Psoas muscle (tissue), 8 donors: ENCODE measurements around the gene GCK. TPM values are rescaled to one million over a fixed set of nuclear protein-coding genes. Genes with fewer than 3 reads are reported as not detected.

ENCODE experiments used
- ATAC-seq, 4 donors: fragments of 200-7000 bp; cut with Tn5 transposase; one replicate each; pipeline ENCODE4 v1.9.1; 2020; ENCODE audit warnings: moderate library complexity in 3 of 4, mild to moderate bottlenecking in 2 of 4
- DNase-seq, 2 donors: peaks; one replicate each; pipeline ENCODE4 v3.0.0-alpha.2; 2020
- H3K27ac ChIP-seq: fragments of 200-600 bp; one replicate; pipeline ENCODE4 v1.8.0; 2022
- H3K27me3 ChIP-seq, 3 donors: fragments of 200-600 bp in 1 of 3; one replicate each; pipeline versions ENCODE4 v1.6.1 to v1.8.0; 2013 to 2022; ENCODE audit warnings: low read length in 2 of 3, mild to moderate bottlenecking in 2 of 3, moderate library complexity in 1 of 3; ENCODE audit not compliant: insufficient read depth in 3 of 3
- H3K36me3 ChIP-seq, 2 donors: fragments of 200-600 bp in 1 of 2; one replicate each; pipeline versions ENCODE4 v1.6.1 to v1.8.0; 2013 to 2022; ENCODE audit warnings: low read depth in 1 of 2, mild to moderate bottlenecking in 1 of 2, moderate library complexity in 1 of 2; ENCODE audit not compliant: insufficient read depth in 1 of 2
- H3K4me1 ChIP-seq: fragments of 200-600 bp; one replicate; pipeline ENCODE4 v1.8.0; 2022
- H3K4me3 ChIP-seq: fragments of 200-600 bp; one replicate; pipeline ENCODE4 v1.8.0; 2022; ENCODE audit warnings: mild to moderate bottlenecking
- H3K9me3 ChIP-seq: fragments of 200-600 bp; one replicate; pipeline ENCODE4 v1.8.0; 2022
- CTCF ChIP-seq: fragments of 200-600 bp; IDR thresholded peaks from one replicate; pipeline ENCODE4 v1.8.0; 2022; ENCODE audit warnings: antibody characterized with exemption
- WGBS, 3 donors: extraction: QIAGEN DNeasy Blood & Tissue Kit; methylation state at CpG; one replicate each; pipeline versions ENCODE4 v1.1.6 to v1.1.7; 2013; 5-methylcytosine and 5-hydroxymethylcytosine counted together
- intact Hi-C, 2 donors: fragments of 100-400 bp; cut with DNase I; formaldehyde crosslinking; loops; one replicate each; pipeline versions ENCODE4 v1.11.0 to v1.14.2; 2022
- polyA plus RNA-seq, 3 donors: library from polyadenylated mRNA; stranded (reverse); fragments of 200-250 nt; gene quantifications; one replicate each; pipeline ENCODE4 v1.2.3, GENCODE V29; 2013
- total RNA-seq, 4 donors: library from RNA; stranded (reverse); fragmentation: NEBNext Ultra II Directional in 2 of 4; extraction: Animal tissue kit (Norgen Biotek cat#: 25700) in 2 of 4; gene quantifications; one replicate each; pipeline versions ENCODE4 v1.2.1 to v1.2.4, GENCODE V29; 2021 to 2023
- donor health status: healthy with polysubstance abuse.
- donor health status: DM: no; HTN: no; CAD: no; lungs with moderate emphysema.
- donor health status: Bipolar disorder and iron deficiency.
- donor health status: healthy.
- donor health status: DM: yes; HTN: yes; CAD: no.
- donor health status: DM: no; HTN: no; CAD: no.
- donor health status: DM: no; HTN: no; CAD: no.
- donor health status: DM: yes; HTN: yes; CAD: no.

GCK gene
- total and polyA plus RNA-seq, 7 donors = 0.07 to 0.11 (median 0.08) TPM; not detected in 4

- Histone ChIP-seq H3K27me3 (no peaks in the 10 kb centered on the region), H3K36me3 (no peaks in the 10 kb centered on the region), H3K9me3 (no peaks in the 10 kb centered on the region), H3K4me1 (no peaks in the 10 kb centered on the region), H3K4me3 (no peak overlapping the region), H3K27ac (no peak overlapping the region)
- intact Hi-C loops = no loop called here
- DNase-seq (no peak), ATAC-seq (no peak)
- WGBS, 3 donors = 88 to 94% (median 90%) methylated on average over 9 of the region's 9 CpGs
- TF ChIP-seq CTCF = no peak
These were observed 37.3 kb downstream of the GCK start for GRCh38 chr7:44151956-44152355.

DNA sequence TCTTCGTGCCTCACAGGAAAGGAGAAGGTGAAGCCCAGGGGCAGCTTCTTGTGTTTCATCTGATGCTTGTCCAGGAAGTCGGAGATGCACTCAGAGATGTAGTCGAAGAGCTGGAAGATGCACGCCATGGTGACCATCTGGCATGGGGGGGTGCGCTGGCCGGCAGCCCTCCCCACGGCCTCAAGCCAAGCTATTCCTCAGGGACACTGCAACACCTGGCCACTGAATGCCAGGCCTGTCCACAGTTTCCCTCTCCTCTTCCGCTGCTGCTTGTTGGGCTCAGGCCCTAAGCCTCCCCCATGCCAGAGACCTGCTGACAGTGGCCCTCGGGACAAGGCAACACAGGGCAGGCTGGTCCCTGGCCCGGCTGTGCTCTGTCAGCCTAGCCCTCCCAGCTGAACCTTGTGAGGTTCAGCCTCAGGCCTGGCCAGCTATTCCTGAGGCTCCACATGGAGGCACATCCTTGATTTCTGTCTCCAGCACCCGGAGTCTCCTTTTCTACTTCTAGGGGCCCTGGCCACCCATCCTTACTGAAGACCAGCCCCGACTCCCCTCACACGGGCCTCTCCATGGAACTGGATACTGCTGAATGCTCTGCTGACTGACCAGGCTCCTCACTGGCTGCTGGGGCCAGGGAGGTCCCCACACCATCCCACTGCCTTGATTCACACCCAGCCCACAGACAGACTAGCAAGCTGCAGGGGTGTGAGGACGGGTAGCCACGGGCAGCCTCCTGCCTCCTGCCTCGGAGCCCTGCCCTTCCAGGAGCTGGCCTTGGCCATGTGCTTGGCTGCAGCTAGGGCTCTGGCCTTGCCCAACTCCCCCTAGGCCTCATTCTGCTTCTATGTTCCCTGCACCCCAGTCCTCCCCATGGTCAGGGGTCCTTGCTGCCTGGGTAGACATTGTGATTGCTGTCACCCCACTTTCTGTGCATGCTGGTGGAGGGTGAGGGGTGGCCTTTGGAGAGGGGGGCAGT, 38.0 kb downstream of the GCK start:
- no peaks in the 10 kb centered on the region for H3K4me1 ChIP-seq
- intact Hi-C loops = no loop called here

DNA sequence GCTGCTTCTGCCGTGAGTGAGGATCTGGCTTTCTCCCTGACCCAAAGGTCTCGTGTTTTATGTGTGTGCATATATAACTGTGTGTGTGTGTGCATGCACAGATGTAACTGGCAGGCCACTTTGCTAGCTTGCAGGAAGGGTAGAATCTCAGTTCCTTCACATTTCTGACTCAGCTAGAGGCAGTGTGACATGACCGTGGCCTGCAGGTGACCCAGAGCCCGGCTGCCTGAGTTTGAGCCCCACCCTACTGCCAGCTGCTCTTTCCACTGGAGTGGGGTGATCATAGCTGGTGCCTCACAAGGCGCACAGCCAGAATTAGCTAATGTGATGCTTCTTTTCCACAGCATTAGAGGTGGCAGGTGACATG, 38.8 kb downstream of the GCK start:
- TF ChIP-seq CTCF = no peak
- intact Hi-C loops = no loop called here
- no peak overlapping the region for H3K4me3 ChIP-seq
- H3K27me3 ChIP-seq = peaks cover 0 to 12% (median 3%) of the 10 kb centered on the region in 3 donors
- DNase-seq = no peak
- no peak for ATAC-seq
- no peaks in the 10 kb centered on the region for H3K4me1 ChIP-seq
- H3K36me3 ChIP-seq = no peaks in the 10 kb centered on the region
- no peaks in the 10 kb centered on the region for H3K9me3 ChIP-seq
- no peak overlapping the region for H3K27ac ChIP-seq
- 60 to 76% (median 69%) methylated on average over 5 of the region's 5 CpGs for WGBS, 3 donors

More for the DNA sequence above, 38.0 kb downstream of the GCK start:
- ATAC-seq (no peak), DNase-seq (no peak)
- no peaks in the 10 kb centered on the region for H3K9me3 ChIP-seq
- H3K27ac ChIP-seq = no peak overlapping the region
- no peak overlapping the region for H3K4me3 ChIP-seq
- WGBS, 3 donors = 73 to 76% (median 75%) methylated on average over 15 to 16 of the region's 16 CpGs
- H3K36me3 ChIP-seq = no peaks in the 10 kb centered on the region
- peaks cover 0 to 6% (median 0%) of the 10 kb centered on the region in 3 donors for H3K27me3 ChIP-seq
- no peak for TF ChIP-seq CTCF

- peaks cover 0 to 18% (median 4%) of the 10 kb centered on the region in 3 donors for H3K27me3 ChIP-seq
- DNase-seq = no peak
- H3K4me1 ChIP-seq = no peaks in the 10 kb centered on the region
- no peak for ATAC-seq
- TF ChIP-seq CTCF = no peak
- intact Hi-C loops = no loop called here
- H3K27ac ChIP-seq = no peak overlapping the region
- H3K4me3 ChIP-seq = no peak overlapping the region
- no peaks in the 10 kb centered on the region for H3K36me3 ChIP-seq
- H3K9me3 ChIP-seq = no peaks in the 10 kb centered on the region
- 70 to 76% (median 72%) methylated on average over 18 of the region's 18 CpGs for WGBS, 3 donors
These were observed 39.4 kb downstream of the GCK start for GRCh38 chr7:44149571-44150465.
